Adrenal gland (tissue), 12 donors: Measurements from ENCODE around the gene SLC3A2. TPM values are rescaled to one million over a fixed set of nuclear protein-coding genes. Genes with fewer than 3 reads are reported as not detected.

Experiments used
- DNase-seq, 7 donors: peaks; one replicate each; pipeline ENCODE4 v3.0.0-alpha.2; 2019 to 2020
- H3K27ac ChIP-seq, 5 donors: fragments of 200-600 bp; sonication (generic) in 4 of 5; 1 replicate in 3 of 5; 2 replicates in 2 of 5; pipeline versions ENCODE4 v1.5.1 to v1.8.0; 2016 to 2020; ENCODE audit warnings: mild to moderate bottlenecking in 1 of 5
- H3K27me3 ChIP-seq: fragments of 200-600 bp; 2 replicates; pipeline ENCODE4 v1.8.0; 2021
- H3K36me3 ChIP-seq, 2 donors: fragments of 200-600 bp; replicated peaks in 1 of 2; 1 replicate in 1 of 2; 2 replicates in 1 of 2; pipeline versions ENCODE4 v1.5.1 to v1.8.0; 2018 to 2022
- H3K4me1 ChIP-seq, 2 donors: fragments of 200-600 bp; replicated peaks in 1 of 2; 1 replicate in 1 of 2; 2 replicates in 1 of 2; pipeline versions ENCODE4 v1.5.1 to v1.8.0; 2018 to 2021
- H3K4me3 ChIP-seq, 4 donors: fragments of 200-600 bp; sonication (generic) in 3 of 4; one replicate each; pipeline ENCODE4 v1.5.1; 2016 to 2018
- H3K9me3 ChIP-seq, 3 donors: fragments of 200-600 bp; sonication (generic) in 1 of 3; replicated peaks in 1 of 3; 1 replicate in 2 of 3; 2 replicates in 1 of 3; pipeline versions ENCODE4 v1.5.1 to v1.8.0; 2016 to 2021
- POLR2A ChIP-seq, 2 donors: fragments of 450-650 bp; IDR thresholded peaks; one replicate each; pipeline ENCODE4 v1.6.1; 2017; ENCODE audit warnings: antibody characterized with exemption in 2 of 2, mild to moderate bottlenecking in 2 of 2, moderate library complexity in 1 of 2
- WGBS, 4 donors: extraction: QIAGEN DNeasy Blood & Tissue Kit in 2 of 4; methylation state at CpG; one replicate each; pipeline versions ENCODE4 v1.1.5 to v1.1.7; 2013 to 2017; 5-methylcytosine and 5-hydroxymethylcytosine counted together
- intact Hi-C, 2 donors: fragments of 100-400 bp; cut with DNase I; formaldehyde crosslinking; loops; one replicate each; pipeline versions ENCODE4 v1.14.1 to v1.15.0; 2022 to 2023
- polyA plus RNA-seq, 3 donors: library from polyadenylated mRNA; stranded (reverse); fragments of 200-250 nt in 2 of 3; fragments of 350-450 nt in 1 of 3; fragmentation: Illumina TruSeq in 1 of 3; extraction: RNeasy Lipid Tissue Mini Kit (QIAGEN cat#74804) in 1 of 3; gene quantifications; one replicate each; pipeline ENCODE4 v1.2.3, GENCODE V29; 2013 to 2014
- total RNA-seq, 9 donors: library from RNA; depleted of rRNA in 4 of 9; stranded (reverse); fragments of >200 nt in 4 of 9; fragments of 120-200 nt in 1 of 9; fragmentation: NEBNext Ultra II Directional in 1 of 9; extraction: Animal tissue kit (Norgen Biotek cat#: 25700) in 1 of 9; gene quantifications; one replicate each; pipeline versions ENCODE4 v1.1.0 to v1.2.4, GENCODE V29; 2013 to 2023
- TF ChIP-seq, protein P1 (sequence below), 6 experiments: fragments of 450-650 bp in 4 of 6; fragments of 200-600 bp in 2 of 6; sonication (generic) in 1 of 6; IDR thresholded peaks; 1 replicate in 5 of 6; 2 replicates in 1 of 6; pipeline versions ENCODE4 v1.5.1 to v1.8.0; 2016 to 2021; ENCODE audit warnings: antibody characterized with exemption in 6 of 6, mild to moderate bottlenecking in 2 of 6, moderate library complexity in 1 of 6
- donor health status: healthy with polysubstance abuse.
- donor health status: Bipolar disorder and iron deficiency.
- donor health status: DM: yes; HTN: yes; CAD: no.
- donor health status: DM: no; HTN: no; CAD: no.
- donor health status: DM: no; HTN: no; CAD: no.
- donor health status: DM: yes; HTN: yes; CAD: no.

Gene SLC3A2
- total and polyA plus RNA-seq, 12 donors, result 103 to 398 (median 164) TPM

DNA sequence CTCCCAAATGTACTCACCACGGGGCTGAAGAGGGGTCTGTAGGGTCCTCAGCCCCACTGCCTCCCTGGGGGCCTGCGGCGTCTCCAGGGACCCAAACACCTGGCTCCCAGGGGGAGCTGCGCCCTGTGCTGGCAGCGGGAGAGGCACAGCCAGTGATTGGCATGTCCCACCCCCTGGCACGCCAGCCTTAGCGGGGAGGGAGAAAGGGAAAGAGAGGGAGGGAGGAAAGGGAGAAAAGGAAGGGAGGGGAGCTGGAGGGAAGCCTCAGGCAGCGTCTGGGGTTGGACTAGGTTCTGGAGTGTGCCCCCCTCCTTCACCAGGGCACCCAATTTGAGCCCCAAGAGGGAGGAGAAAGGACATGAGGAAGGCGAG, 40.5 kb downstream of the SLC3A2 start, which contains the start of gene CHRM1:
TSS of gene CHRM1 (minus strand) at position 163 of the 372 bp plus-strand sequence. CDS start 10,263 bp downstream, outside the sequence.
- intact Hi-C loops, result no loop called here
- Histone ChIP-seq H3K4me1 (peaks cover 8 to 13% of the 10 kb centered on the region in 2 donors), H3K27me3 (peaks cover 35% of the 10 kb centered on the region), H3K4me3 (no peak within 1 kb of the TSS), H3K36me3 (no peaks in the 10 kb centered on the region), H3K27ac (peak within 1 kb of the TSS in 1 of 5 donors; percentile 34), H3K9me3 (no peaks in the 10 kb centered on the region)
- TF ChIP-seq POLR2A (IDR thresholded peaks at IDR 0.05), result no peak
- TF ChIP-seq, protein P1, sequence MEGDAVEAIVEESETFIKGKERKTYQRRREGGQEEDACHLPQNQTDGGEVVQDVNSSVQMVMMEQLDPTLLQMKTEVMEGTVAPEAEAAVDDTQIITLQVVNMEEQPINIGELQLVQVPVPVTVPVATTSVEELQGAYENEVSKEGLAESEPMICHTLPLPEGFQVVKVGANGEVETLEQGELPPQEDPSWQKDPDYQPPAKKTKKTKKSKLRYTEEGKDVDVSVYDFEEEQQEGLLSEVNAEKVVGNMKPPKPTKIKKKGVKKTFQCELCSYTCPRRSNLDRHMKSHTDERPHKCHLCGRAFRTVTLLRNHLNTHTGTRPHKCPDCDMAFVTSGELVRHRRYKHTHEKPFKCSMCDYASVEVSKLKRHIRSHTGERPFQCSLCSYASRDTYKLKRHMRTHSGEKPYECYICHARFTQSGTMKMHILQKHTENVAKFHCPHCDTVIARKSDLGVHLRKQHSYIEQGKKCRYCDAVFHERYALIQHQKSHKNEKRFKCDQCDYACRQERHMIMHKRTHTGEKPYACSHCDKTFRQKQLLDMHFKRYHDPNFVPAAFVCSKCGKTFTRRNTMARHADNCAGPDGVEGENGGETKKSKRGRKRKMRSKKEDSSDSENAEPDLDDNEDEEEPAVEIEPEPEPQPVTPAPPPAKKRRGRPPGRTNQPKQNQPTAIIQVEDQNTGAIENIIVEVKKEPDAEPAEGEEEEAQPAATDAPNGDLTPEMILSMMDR (IDR thresholded peaks at IDR 0.05), result no peak
- 37 to 59% (median 41%) methylated on average over 9 of the region's 9 CpGs for WGBS, 4 donors
- DNase-seq, result no peak

GRCh38 chr11:62921573-62922188, 41.0 kb downstream of the SLC3A2 start:
- intact Hi-C loops, result no loop called here
- Histone ChIP-seq H3K36me3 (no peaks in the 10 kb centered on the region), H3K4me3 (no peak overlapping the region), H3K27ac (no peak overlapping the region), H3K4me1 (peaks cover 13 to 18% of the 10 kb centered on the region in 2 donors), H3K27me3 (peaks cover 40% of the 10 kb centered on the region), H3K9me3 (no peaks in the 10 kb centered on the region)
- WGBS, 4 donors, result 33 to 43% (median 40%) methylated on average over 13 to 19 of the region's 19 CpGs
- no peak for DNase-seq
- TF ChIP-seq, protein P1 (IDR thresholded peaks at IDR 0.05), result no peak
- TF ChIP-seq POLR2A (IDR thresholded peaks at IDR 0.05), result no peak

- peaks cover 45% of the 10 kb centered on the region for H3K27me3 ChIP-seq
Observed at GRCh38 chr11:62922189-62922589, 41.5 kb downstream of the SLC3A2 start.

GRCh38 chr11:62922653-62923431, 42.1 kb downstream of the SLC3A2 start:
- Histone ChIP-seq H3K4me3 (no peak overlapping the region), H3K9me3 (no peaks in the 10 kb centered on the region), H3K27ac (no peak overlapping the region), H3K4me1 (peaks cover 14 to 19% of the 10 kb centered on the region in 2 donors), H3K36me3 (no peaks in the 10 kb centered on the region), H3K27me3 (peaks cover 47% of the 10 kb centered on the region)
- TF ChIP-seq, protein P1 (IDR thresholded peaks at IDR 0.05), result peak in 1 of 6 experiments; percentile 8
- TF ChIP-seq POLR2A (IDR thresholded peaks at IDR 0.05), result no peak
- DNase-seq, result no peak
- intact Hi-C loops, result no loop called here
- WGBS, 4 donors, result 30 to 50% (median 40%) methylated on average over 14 to 24 of the region's 24 CpGs

More at GRCh38 chr11:62922189-62922589, 41.5 kb downstream of the SLC3A2 start:
- Histone ChIP-seq H3K36me3 (no peaks in the 10 kb centered on the region), H3K27ac (no peak overlapping the region), H3K9me3 (no peaks in the 10 kb centered on the region), H3K4me1 (peaks cover 14 to 19% of the 10 kb centered on the region in 2 donors), H3K4me3 (no peak overlapping the region)
- no peak for DNase-seq
- WGBS, 4 donors, result 54 to 67% (median 60%) methylated on average over 4 of the region's 4 CpGs; no CpG with 5 or more reads in 1 of the 4 donors
- intact Hi-C loops, result no loop called here
- no peak for TF ChIP-seq POLR2A (IDR thresholded peaks at IDR 0.05)
- TF ChIP-seq, protein P1 (IDR thresholded peaks at IDR 0.05), result no peak
